22Rv1 (cell line): ENCODE results near the gene A3GALT2.

Source experiments
- CTCF ChIP-seq: fragments of 450-650 bp; IDR thresholded peaks from 2 replicates; pipeline ENCODE4 v1.5.1; 2017; ENCODE audit warnings: mild to moderate bottlenecking
- ZFX ChIP-seq: fragments of 450-650 bp; IDR thresholded peaks from 2 replicates; pipeline ENCODE4 v1.6.1; 2017; ENCODE audit warnings: antibody characterized with exemption, borderline replicate concordance

- TF ChIP-seq CTCF = peak; percentile 96
- no peak for TF ChIP-seq ZFX
These were observed 25.3 kb downstream of the A3GALT2 start for GRCh38 chr1:33295450-33296081.
